Suprapubic skin (tissue), 4 donors: Measurements from ENCODE around the gene SLIRP. TPM values are rescaled to one million over a fixed set of nuclear protein-coding genes. Genes with fewer than 3 reads are reported as not detected.

Experiments
- DNase-seq, 2 donors: peaks; one replicate each; pipeline ENCODE4 v3.0.0-alpha.2; 2019; ENCODE audit warnings: low spot score in 2 of 2
- H3K27ac ChIP-seq: fragments of 200-600 bp; sonication (generic); one replicate; pipeline ENCODE4 v1.5.1; 2019
- H3K27me3 ChIP-seq: fragments of 200-600 bp; sonication (generic); one replicate; pipeline ENCODE4 v1.5.1; 2019
- H3K36me3 ChIP-seq: fragments of 200-600 bp; sonication (generic); one replicate; pipeline ENCODE4 v1.5.1; 2019
- H3K4me1 ChIP-seq: fragments of 200-600 bp; sonication (generic); one replicate; pipeline ENCODE4 v1.5.1; 2019
- H3K4me3 ChIP-seq: fragments of 200-600 bp; sonication (generic); one replicate; pipeline ENCODE4 v1.5.1; 2019; ENCODE audit warnings: mild to moderate bottlenecking
- H3K9me3 ChIP-seq: fragments of 200-600 bp; sonication (generic); one replicate; pipeline ENCODE4 v1.5.1; 2019
- CTCF ChIP-seq, 2 donors: fragments of 200-600 bp in 1 of 2; fragments of 450-650 bp in 1 of 2; sonication (generic) in 1 of 2; IDR thresholded peaks; one replicate each; pipeline ENCODE4 v1.5.1; 2016 to 2019; ENCODE audit warnings: antibody characterized with exemption in 2 of 2, mild to moderate bottlenecking in 1 of 2, moderate library complexity in 1 of 2
- EP300 ChIP-seq: sonication (generic); formaldehyde crosslinking; IDR thresholded peaks from one replicate; pipeline ENCODE4 v1.6.1; 2017; ENCODE audit warnings: antibody characterized with exemption
- POLR2A ChIP-seq, 2 donors: fragments of 450-650 bp; IDR thresholded peaks; one replicate each; pipeline ENCODE4 v1.6.1; 2017; ENCODE audit warnings: antibody characterized with exemption in 2 of 2, mild to moderate bottlenecking in 2 of 2, moderate library complexity in 2 of 2
- POLR2AphosphoS5 ChIP-seq, 3 donors: sonication (generic); formaldehyde crosslinking; IDR thresholded peaks; one replicate each; pipeline ENCODE4 v1.6.1; 2017; ENCODE audit warnings: antibody characterized with exemption in 3 of 3
- WGBS: methylation state at CpG from one replicate; pipeline ENCODE4 v1.1.5; 2018; 5-methylcytosine and 5-hydroxymethylcytosine counted together
- total RNA-seq, 4 donors: library from RNA; depleted of rRNA; stranded (reverse); fragments of >200 nt; gene quantifications; one replicate each; pipeline ENCODE4 v1.1.0, GENCODE V29; 2016

SLIRP gene
- total RNA-seq, 4 donors from 2014 or later = 59.1 to 147 (median 127) TPM

DNA sequence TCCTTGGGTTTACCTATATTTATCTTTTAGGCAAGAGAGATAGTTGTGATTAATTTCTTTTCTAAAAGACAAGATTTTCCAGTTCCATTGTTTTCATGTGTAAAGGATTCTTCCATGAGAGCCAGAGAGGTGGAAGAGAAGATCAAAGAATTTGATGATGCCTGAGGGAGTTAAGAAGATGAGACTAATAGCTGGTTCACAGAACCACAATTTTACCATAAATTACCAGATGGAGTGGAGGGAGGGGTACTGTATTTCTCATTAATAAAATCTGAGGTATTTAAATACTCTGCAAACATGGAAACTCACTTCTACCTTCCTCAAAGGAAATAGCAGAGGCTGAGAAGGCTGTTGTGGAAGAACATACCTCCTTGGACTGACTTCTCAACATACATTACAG is 34.7 kb upstream of the SLIRP start:
- no peak overlapping the region for H3K4me3 ChIP-seq
- TF ChIP-seq EP300 (no peak), CTCF (IDR thresholded peaks at IDR 0.05) (no peak), POLR2AphosphoS5 (IDR thresholded peaks at IDR 0.05) (no peak), POLR2A (IDR thresholded peaks at IDR 0.05) (no peak)
- H3K36me3 ChIP-seq = peaks cover 40% of the 10 kb centered on the region
- no peaks in the 10 kb centered on the region for H3K9me3 ChIP-seq
- H3K4me1 ChIP-seq = no peaks in the 10 kb centered on the region
- H3K27ac ChIP-seq = no peak overlapping the region
- no peaks in the 10 kb centered on the region for H3K27me3 ChIP-seq
- DNase-seq = no peak

DNA sequence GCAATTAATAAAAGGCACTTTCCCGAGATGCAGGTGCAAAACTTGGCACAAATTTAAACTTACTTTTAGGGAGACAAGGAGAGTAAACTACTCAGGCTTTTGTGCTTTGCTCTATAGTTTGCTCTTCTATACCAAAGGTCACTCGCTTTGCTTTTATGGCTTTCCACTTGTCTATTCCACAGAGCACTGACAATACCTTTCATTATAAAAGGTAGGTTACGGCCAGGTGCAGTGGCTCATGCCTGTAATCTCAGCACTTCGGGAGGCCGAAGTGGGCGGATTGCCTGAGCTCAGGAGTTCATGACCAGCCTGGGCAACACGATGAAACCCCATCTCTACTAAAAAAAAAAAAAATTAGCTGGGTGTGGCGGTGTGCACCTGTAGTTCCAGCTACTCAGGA is 33.0 kb upstream of the SLIRP start:
- 96% methylated on average over 8 of the region's 8 CpGs for WGBS
- Histone ChIP-seq H3K36me3 (peaks cover 57% of the 10 kb centered on the region), H3K4me3 (no peak overlapping the region), H3K27ac (no peak overlapping the region), H3K9me3 (no peaks in the 10 kb centered on the region), H3K4me1 (no peaks in the 10 kb centered on the region), H3K27me3 (no peaks in the 10 kb centered on the region)
- no peak for DNase-seq
- no peak for TF ChIP-seq EP300

DNA sequence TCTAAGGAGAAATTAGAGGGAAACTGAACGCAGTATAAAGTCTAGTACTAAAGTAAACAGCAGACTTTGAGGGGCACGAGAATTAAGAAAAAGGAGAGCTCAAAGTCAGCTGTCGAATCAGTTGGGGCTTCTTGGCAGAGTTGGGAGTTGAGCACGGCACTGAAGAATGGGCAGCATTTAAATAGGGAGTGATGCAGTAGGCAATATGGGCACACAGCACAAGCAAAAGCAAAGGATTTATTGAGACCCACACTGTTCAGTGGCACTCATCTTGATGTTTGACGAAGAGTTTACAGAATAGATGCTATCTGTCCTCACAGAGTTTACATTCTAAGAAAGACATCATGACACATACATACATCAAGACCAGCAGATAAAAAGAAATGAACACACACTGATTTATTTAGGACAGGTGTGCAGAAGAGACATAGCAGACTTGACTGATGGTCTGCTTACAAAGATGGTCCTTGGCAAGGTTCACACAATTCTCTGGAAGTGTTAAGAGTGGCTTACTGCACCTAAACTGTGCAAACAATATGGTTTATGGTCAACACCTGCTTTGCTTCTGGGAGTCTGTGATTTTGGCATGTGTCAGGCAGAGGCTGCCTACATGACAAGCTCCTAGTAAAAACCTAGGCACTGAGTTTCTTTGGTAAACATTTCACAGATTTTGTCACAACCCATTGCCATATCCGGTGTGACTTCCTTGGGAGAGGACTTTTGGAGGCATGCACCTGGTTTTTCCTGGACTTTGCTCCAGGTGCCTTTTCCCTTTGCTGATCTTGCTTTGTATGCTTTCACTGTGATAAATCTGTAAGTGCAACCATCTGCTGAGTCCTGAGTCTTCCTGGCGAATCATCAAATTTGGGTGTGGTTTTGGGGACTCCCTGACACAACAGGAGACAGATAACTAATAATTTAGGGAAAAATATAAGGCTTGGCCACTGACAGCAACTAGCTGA is 26.4 kb upstream of the SLIRP start:
- Histone ChIP-seq H3K9me3 (no peaks in the 10 kb centered on the region), H3K36me3 (peaks cover 21% of the 10 kb centered on the region), H3K4me1 (peaks cover 8% of the 10 kb centered on the region), H3K4me3 (no peak overlapping the region), H3K27ac (no peak overlapping the region), H3K27me3 (no peaks in the 10 kb centered on the region)
- DNase-seq = no peak
- TF ChIP-seq POLR2AphosphoS5 (IDR thresholded peaks at IDR 0.05) (no peak), POLR2A (IDR thresholded peaks at IDR 0.05) (no peak), EP300 (no peak), CTCF (IDR thresholded peaks at IDR 0.05) (no peak)
- WGBS = 82% methylated on average over 7 of the region's 7 CpGs

DNA sequence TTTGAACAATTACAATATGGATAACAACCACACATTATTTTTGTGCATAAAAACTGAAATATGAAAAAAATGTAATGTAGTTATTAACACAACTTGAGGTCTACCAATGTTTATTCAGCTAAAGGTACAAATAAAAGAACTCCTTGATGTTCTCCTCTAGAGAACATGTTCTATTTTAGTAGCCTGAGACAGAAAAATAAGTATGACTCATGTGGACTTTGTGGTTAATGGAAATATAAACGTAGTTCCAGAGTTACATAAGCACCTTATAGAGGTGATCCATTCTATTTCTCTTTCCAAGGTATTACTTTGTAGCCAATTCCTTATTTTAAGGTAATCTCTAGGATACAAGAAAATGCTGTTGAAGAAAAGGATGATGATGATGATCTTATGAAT is 25.7 kb upstream of the SLIRP start:
- Histone ChIP-seq H3K36me3 (peaks cover 25% of the 10 kb centered on the region), H3K4me1 (peaks cover 8% of the 10 kb centered on the region), H3K27me3 (no peaks in the 10 kb centered on the region), H3K27ac (no peak overlapping the region), H3K9me3 (no peaks in the 10 kb centered on the region), H3K4me3 (no peak overlapping the region)
- WGBS = 21% methylated on average over 1 of the region's 1 CpG
- no peak for DNase-seq
- TF ChIP-seq POLR2A (IDR thresholded peaks at IDR 0.05) (no peak), POLR2AphosphoS5 (IDR thresholded peaks at IDR 0.05) (no peak), CTCF (IDR thresholded peaks at IDR 0.05) (no peak), EP300 (no peak)

DNA sequence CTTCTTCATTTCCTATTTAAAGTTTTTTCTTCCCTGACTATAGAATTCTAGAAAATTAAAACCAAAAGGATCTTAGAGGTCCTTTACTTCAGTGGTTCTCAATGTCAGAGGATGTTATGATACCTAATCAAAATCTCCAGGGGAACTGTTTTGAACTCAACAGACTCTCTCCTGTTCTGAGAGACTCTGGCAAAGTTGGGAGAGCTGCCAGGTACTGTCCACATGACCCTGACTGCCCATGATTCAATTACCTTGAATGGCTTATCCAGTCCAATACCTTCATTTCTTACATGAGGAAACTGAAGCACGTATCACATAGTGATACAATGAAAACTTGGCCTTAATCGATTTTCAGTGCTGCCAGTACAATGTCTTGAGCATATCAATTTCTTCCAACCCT is 16.6 kb upstream of the SLIRP start:
- 97% methylated on average over 2 of the region's 2 CpGs for WGBS
- no peak overlapping the region for H3K4me3 ChIP-seq
- no peaks in the 10 kb centered on the region for H3K9me3 ChIP-seq
- H3K27ac ChIP-seq = no peak overlapping the region
- no peaks in the 10 kb centered on the region for H3K27me3 ChIP-seq
- TF ChIP-seq POLR2AphosphoS5 (IDR thresholded peaks at IDR 0.05) (no peak), EP300 (no peak)
- H3K36me3 ChIP-seq = peaks cover 65% of the 10 kb centered on the region
- DNase-seq = no peak
- H3K4me1 ChIP-seq = no peaks in the 10 kb centered on the region

- Histone ChIP-seq H3K27ac (peak overlapping the region; percentile 66), H3K4me3 (peak overlapping the region; percentile 90), H3K4me1 (peaks cover 31% of the 10 kb centered on the region), H3K36me3 (peaks cover 40% of the 10 kb centered on the region), H3K27me3 (no peaks in the 10 kb centered on the region), H3K9me3 (no peaks in the 10 kb centered on the region)
- under 1% methylated on average over 14 of the region's 14 CpGs for WGBS
- TF ChIP-seq POLR2A (IDR thresholded peaks at IDR 0.05) (no peak), POLR2AphosphoS5 (IDR thresholded peaks at IDR 0.05) (no peak), EP300 (no peak), CTCF (IDR thresholded peaks at IDR 0.05) (no peak)
- no peak for DNase-seq
These were observed 564 bp upstream of the SLIRP start for GRCh38 chr14:77707355-77707723.
